GM06990 (cell line): ENCODE measurements around the gene ASIC1.

Experiments
- DNase-seq: peaks from one replicate; pipeline ENCODE4 v3.0.0-alpha.2; 2011; ENCODE audit not compliant: insufficient read length; ENCODE audit errors: extremely low read depth
- H3K27me3 ChIP-seq: replicated peaks from 2 replicates; pipeline ENCODE4 v1.6.0; 2011; ENCODE audit warnings: low read length; ENCODE audit not compliant: control insufficient read depth, insufficient read depth
- H3K36me3 ChIP-seq: 2 replicates; pipeline ENCODE4 v1.5.1; 2011; ENCODE audit warnings: low read length; ENCODE audit not compliant: control insufficient read depth, insufficient read depth
- H3K4me3 ChIP-seq: replicated peaks from 2 replicates; pipeline ENCODE4 v1.5.1; 2011; ENCODE audit warnings: low read depth, mild to moderate bottlenecking, control low read depth, low read length
- CTCF ChIP-seq: IDR thresholded peaks from 2 replicates; pipeline ENCODE4 v1.5.1; 2011; ENCODE audit warnings: low read length, control low read depth, mild to moderate bottlenecking, inconsistent platforms; ENCODE audit not compliant: insufficient read depth, poor library complexity, severe bottlenecking

The ASIC1 gene

GRCh38 chr12:50038336-50038735 is 19.1 kb upstream of the ASIC1 start:
- no peaks in the 10 kb centered on the region for H3K36me3 ChIP-seq
- TF ChIP-seq CTCF = no peak
- no peak for DNase-seq
- H3K27me3 ChIP-seq = no peaks in the 10 kb centered on the region
- no peak overlapping the region for H3K4me3 ChIP-seq

- Histone ChIP-seq H3K4me3 (no peak overlapping the region), H3K27me3 (no peaks in the 10 kb centered on the region), H3K36me3 (no peaks in the 10 kb centered on the region)
- TF ChIP-seq CTCF = peak; percentile 97
- DNase-seq = peak; percentile 63
These were observed 18.1 kb upstream of the ASIC1 start for GRCh38 chr12:50039151-50039835.

- H3K4me3 ChIP-seq = no peak overlapping the region
- no peak for TF ChIP-seq CTCF
- no peaks in the 10 kb centered on the region for H3K36me3 ChIP-seq
- H3K27me3 ChIP-seq = no peaks in the 10 kb centered on the region
- DNase-seq = no peak
These were observed 16.7 kb upstream of the ASIC1 start for GRCh38 chr12:50040657-50041056.

GRCh38 chr12:50041062-50041860 is 16.1 kb upstream of the ASIC1 start:
- DNase-seq = no peak
- Histone ChIP-seq H3K36me3 (no peaks in the 10 kb centered on the region), H3K4me3 (no peak overlapping the region), H3K27me3 (no peaks in the 10 kb centered on the region)
- no peak for TF ChIP-seq CTCF

GRCh38 chr12:50041962-50042361 is 15.4 kb upstream of the ASIC1 start:
- Histone ChIP-seq H3K27me3 (no peaks in the 10 kb centered on the region), H3K4me3 (no peak overlapping the region), H3K36me3 (no peaks in the 10 kb centered on the region)
- TF ChIP-seq CTCF = no peak
- DNase-seq = no peak

- Histone ChIP-seq H3K4me3 (no peak overlapping the region), H3K36me3 (no peaks in the 10 kb centered on the region), H3K27me3 (no peaks in the 10 kb centered on the region)
- TF ChIP-seq CTCF = no peak
- no peak for DNase-seq
These were observed 14.7 kb upstream of the ASIC1 start for GRCh38 chr12:50042693-50043092.
